HG02588 (cell line): ENCODE measurements around the gene PHACTR3.

Experiments used
- ATAC-seq: cut with Tn5 transposase; IDR thresholded peaks from one replicate; pipeline ENCODE4 v1.9.1; 2021; ENCODE audit warnings: mild to moderate bottlenecking, moderate library complexity; ENCODE audit not compliant: unreplicated experiment

The PHACTR3 gene

DNA sequence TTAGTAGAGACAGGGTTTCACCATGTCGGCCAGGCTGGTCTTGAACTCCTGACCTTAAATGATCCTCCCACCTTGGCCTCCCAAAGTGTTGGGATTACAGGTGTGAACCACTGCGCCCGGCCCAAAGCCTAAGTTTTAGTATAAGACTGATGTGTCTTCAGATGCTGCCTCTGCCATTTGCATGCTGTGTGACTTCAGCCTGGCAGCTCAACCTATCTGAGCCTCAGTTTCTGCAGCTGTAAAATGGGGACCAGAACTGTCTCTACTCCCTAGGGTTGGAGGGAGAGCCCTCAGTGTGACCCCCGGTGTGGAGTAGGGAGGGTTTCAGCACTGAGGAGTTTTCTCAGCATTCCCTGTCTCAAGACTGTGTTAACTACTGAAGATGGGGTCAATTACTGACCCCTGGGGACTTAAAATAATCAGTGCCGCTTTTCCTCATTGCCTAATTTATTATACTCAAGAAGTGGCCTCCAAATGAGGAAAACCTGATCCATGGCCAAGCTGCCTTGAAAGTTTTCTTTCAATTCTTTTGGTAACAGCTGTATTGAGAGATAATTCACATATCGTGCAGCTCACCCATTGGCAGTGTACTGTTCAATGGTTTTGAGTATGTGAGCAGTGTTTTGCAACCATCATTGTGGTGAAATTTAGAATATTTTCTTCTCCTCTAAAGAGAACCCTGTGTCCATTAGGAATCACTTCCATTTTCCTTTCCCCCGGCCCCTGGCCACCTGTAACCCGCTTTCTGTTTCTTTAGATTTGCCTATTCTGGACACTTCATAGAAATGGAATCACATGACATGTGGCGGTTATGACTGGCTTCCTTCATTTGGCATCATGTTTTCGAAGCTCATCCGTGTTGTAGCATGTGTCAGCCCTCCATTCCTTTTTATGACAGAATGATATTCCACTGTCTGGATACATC lies 64.8 kb downstream of the PHACTR3 start:
- ATAC-seq, result no peak

- no peak for ATAC-seq
Observed at GRCh38 chr20:59670786-59671492, 66.6 kb downstream of the PHACTR3 start.

DNA sequence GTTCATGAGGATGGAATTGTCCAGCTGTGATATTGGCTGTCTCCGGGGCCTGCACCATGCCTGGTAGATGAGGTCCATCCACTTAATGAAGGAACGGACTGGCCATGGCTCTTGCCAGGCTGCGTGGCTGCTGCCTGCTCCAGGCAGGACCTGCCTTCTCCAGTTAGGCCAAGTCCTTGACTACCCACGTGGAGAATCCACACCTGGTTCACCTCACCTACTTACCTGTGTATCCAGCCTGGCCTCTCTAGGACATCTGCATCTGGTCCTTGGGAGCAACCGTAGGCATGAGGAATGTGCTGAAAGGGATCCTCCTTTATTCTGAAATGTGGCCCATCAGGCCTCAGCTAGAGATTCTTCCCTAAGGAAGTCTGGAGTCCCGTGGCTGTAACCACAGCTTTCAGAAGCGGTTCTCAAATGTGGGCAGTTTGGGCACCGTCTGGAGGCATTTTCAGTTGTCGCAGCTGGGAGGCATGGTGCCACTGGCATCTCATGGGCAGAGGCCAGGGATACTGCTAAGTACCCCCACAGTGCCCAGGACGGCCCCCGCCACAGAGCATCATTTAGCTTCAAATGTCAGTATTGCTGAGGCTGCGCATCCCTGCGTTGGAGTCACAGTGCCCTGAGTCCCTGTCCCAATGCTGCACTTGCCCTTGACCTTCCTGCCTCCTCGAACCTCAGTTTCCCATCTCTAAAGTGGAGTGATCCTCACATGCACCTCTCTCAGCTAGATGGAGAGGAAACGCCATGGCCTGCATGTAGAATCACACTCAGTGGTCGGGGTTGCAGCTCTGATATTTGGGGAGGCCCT lies 67.5 kb downstream of the PHACTR3 start:
- ATAC-seq, result no peak

- no peak for ATAC-seq
Observed at GRCh38 chr20:59672576-59672975, 68.2 kb downstream of the PHACTR3 start.

DNA sequence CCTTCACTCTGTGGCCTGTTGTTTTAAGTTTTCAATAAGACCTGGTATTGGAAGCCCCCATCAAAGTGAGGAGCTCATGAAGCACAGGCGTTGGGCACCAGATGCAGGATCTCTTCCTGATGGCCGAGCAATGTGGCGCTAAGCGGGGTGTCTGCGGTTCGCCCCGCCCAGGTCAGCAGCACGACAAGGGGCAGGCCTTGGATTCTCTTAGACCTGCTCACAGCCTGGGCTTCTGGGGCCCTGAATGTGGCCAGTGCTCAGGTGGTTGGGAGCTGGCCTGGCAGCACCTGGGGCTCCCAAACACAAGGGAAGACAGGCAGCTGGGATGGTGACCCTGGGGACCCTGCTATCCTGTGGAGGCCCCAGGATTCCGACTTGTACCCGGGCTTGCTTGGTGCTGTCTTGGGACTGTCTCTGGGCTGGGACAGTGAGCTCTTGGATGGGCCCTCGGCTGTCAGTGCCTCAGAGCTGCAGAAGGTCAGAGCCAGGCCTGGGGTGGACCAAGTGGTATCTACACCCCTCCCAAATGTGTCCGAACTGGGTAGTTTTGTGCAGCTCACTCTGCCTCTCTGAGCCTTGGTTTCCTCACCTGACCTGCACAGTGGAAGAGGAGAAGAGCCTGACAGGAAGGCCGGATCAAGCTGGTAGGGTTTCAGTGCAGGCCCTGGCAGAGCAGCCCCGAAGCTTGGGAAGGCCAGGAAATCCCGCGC lies 69.1 kb downstream of the PHACTR3 start:
- ATAC-seq, result no peak

- no peak for ATAC-seq
Observed at GRCh38 chr20:59673998-59674445, 69.7 kb downstream of the PHACTR3 start.

GRCh38 chr20:59676126-59676850 lies 71.9 kb downstream of the PHACTR3 start:
- no peak for ATAC-seq

- ATAC-seq, result no peak
Observed at GRCh38 chr20:59676851-59677182, 72.5 kb downstream of the PHACTR3 start.

DNA sequence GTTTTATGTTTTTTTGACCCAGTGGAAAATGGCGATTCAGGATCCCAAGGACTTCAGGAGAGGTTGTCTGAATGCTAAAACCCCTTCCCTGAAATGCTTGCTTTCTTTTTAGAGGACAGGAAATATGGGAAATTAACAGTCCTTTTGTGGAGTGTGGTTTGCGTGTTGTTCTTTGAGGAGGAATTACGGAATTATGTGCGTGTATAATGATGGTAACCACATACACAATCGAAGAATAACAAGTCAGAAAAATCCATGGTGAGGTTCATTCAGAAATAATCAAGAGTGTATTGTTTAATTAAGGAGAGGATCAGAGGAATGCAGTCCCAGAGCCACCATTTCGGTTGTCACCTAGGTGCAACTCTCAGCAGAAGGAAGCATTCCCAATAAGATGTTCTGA lies 73.2 kb downstream of the PHACTR3 start:
- no peak for ATAC-seq

DNA sequence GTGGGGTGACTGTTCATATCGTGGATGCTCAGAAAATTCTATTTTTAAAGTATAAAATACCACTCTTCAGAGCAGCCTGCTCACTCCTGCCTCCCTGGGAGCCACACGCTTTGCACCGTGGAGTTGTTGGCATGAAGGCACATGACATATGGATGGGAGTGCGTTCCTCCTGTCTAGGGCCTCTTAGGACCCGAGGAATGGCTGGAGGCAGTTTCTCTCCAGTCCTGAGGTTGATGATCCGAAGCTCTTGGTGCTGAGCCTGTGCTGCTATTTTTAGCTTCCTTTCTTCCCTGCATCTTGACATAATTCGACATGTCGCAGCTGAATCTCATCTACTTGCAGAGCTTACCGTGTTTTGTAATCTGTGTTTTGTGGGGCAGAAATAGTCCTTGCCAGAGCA lies 73.9 kb downstream of the PHACTR3 start:
- ATAC-seq, result no peak

GRCh38 chr20:59678951-59679350 lies 74.6 kb downstream of the PHACTR3 start:
- no peak for ATAC-seq

- ATAC-seq, result no peak
Observed at GRCh38 chr20:59680148-59680650, 75.9 kb downstream of the PHACTR3 start.

DNA sequence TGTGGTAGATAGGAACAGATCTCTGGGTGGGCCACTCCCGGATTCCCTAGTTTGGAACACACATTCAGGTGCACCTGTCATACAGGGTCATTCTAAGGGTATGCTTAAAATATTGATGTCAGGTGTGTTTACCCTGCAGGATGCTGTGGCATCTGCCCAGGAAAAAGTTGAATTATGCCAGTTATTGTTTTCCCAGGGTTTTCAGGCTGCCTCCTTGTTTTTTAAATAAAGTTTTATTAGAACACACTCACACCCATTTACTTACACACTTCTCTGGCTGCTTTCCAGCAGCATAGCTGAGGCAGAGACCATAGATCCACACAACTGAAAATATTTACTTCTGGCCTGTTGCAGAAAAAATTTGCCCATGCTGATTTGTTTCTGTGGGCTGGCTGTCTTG lies 76.5 kb downstream of the PHACTR3 start:
- no peak for ATAC-seq

DNA sequence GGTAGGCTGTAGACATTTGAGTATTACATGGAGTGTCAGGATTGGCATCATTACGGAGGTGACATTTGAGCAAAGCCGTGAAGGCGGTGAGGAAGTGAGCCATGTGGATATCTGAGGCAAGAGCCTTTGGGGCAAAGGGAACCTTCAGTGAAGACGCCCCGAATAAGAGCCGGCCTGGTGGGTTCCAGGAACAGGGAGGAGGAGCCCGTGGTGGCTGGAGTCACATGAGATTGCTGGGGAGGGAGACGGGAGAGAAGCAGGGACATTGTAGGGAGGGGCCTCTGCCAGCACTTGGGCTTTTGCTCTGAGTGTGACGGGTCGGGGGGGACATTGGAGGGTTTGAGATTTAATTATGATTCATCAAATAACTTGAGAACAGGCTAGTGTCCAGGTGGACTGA lies 78.3 kb downstream of the PHACTR3 start:
- no peak for ATAC-seq

DNA sequence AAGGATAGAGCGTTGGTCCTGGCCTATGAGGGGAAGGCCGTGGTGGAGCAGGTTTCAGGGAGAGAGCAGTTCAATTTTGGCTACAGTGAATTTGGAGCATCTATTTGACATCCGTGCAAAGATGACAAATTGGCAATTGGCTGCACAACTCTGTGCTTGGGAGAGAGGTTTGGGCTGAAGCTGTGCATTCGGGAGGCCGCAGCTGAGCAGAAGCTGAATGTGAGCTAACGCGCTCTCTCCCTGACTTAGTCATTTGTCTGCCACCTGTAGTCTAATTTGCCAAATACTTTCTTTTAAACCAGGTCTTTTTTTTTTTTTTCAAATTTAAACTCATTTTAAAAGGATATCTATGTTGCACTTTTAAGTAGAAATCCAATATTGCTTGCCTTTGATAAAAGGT lies 78.8 kb downstream of the PHACTR3 start:
- no peak for ATAC-seq

DNA sequence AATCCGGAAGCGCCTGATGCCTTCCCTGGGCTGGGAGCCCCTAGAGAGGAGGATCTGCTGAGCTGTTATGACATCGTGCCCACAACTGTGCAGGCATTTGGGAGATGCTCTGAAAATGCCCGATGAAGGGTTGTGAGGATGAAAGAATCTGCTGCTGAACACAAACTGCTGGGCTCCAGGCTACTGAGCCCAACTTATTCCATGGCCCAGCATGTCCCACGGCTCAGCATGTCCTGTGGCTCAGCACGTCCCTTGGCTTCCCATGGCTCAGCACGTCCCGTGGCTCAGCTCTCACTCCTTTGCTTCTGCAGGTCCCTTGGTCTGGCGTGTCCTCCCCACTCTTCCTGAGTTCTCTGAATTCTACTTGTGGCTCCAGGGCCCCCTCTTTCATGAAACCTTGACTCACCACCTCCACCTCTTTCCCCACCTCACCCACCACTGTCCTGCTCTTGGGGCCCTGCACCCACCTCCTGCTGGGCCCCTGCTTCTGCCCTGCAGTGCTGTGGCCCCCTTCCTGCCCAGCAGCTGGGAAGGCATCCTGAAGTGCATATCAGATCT lies 80.4 kb downstream of the PHACTR3 start:
- no peak for ATAC-seq

- ATAC-seq, result no peak
Observed at GRCh38 chr20:59686404-59687346, 82.3 kb downstream of the PHACTR3 start.

GRCh38 chr20:59688356-59688755 lies 84.0 kb downstream of the PHACTR3 start:
- ATAC-seq, result no peak
